ENCODE results near the gene CLEC2A. TPM values are rescaled to one million over a fixed set of nuclear protein-coding genes. Genes with fewer than 3 reads are reported as not detected.
A peak's percentile ranks its signal among the peaks of the same experiment; 100 is the strongest.
"Not testable (repeated sequence)": the region's sequence is repeated elsewhere in the genome, so short reads cannot be mapped to it uniquely, and the experiment has no call there.

CLEC2A gene
- total RNA-seq, 2 experiments from 2014 or later: not detected

DNA sequence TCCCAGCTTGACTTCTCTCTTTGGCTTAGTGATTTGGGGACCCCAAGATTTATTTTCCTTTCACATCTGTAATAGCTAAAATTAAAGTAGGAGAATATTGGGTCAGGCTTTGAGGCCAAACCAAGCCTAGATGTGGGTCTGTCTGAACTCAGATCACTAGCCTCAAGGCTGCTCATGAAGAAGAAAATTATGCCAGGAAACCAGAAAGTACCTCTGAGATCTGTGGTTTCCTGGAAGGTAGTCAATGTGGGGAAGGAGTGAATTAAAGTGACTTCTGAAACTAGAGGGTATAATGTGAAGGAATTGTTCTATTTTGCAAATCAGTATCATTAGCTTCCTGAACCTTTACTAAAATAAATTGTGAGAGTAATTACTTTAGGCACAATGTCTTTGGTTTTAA lies 25.7 kb upstream of the CLEC2A start:
- H3K4me3 Mint-ChIP-seq: peak overlapping the region; percentile 54
- H3K4me1 Mint-ChIP-seq (ENCODE audit: low read depth): peaks cover 64% of the 10 kb centered on the region
- no peaks in the 10 kb centered on the region for H3K27me3 Mint-ChIP-seq (ENCODE audit: low read depth)
- peaks cover 27% of the 10 kb centered on the region for H3K36me3 Mint-ChIP-seq (ENCODE audit: low read depth)
- POLR2A ChIA-PET: no interaction called here
- CTCF ChIA-PET: interaction anchor here (0.7 kb wide), 1 partner anchor 9 kb away, joined by 3 read pairs; no protein-coding TSS in a partner anchor
- H3K9me3 Mint-ChIP-seq (ENCODE audit: insufficient read depth): peaks cover 4% of the 10 kb centered on the region
- peak overlapping the region; percentile 74 for H3K27ac Mint-ChIP-seq
- no peak for DNase-seq
- ATAC-seq: peak; percentile 67

DNA sequence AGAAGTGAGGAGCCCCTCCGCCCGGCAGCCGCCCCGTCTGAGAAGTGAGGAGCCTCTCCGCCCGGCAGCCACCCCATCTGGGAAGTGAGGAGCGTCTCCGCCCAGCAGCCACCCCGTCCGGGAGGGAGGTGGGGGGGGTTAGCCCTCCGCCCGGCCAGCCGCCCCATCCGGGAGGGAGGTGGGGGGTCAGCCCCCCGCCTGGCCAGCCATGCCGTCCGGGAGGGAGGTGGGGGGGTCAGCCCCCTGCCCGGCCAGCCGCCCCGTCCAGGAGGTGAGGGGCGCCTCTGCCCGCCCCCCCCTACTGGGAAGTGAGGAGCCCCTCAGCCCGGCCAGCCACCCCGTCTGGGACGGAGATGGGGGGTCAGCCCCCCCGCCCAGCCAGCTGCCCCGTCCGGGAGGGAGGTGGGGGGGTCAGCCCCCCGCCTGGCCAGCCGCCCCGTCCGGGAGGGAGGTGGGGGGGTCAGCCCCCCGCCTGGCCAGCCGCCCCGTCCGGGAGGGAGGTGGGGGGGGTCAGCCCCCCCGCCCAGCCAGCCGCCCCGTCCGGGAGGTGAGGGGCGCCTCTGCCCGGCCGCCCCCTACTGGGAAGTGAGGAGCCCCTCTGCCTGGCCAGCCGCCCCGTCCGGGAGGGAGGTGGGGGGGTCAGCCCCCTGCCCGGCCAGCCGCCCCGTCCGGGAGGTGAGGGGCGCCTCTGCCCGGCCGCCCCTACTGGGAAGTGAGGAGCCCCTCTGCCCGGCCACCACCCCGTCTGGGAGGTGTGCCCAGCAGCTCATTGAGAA lies 21.0 kb upstream of the CLEC2A start:
- CTCF ChIA-PET; H3K27ac Mint-ChIP-seq; DNase-seq; H3K9me3 Mint-ChIP-seq (ENCODE audit: insufficient read depth); POLR2A ChIA-PET; H3K4me3 Mint-ChIP-seq; ATAC-seq; H3K27me3 Mint-ChIP-seq (ENCODE audit: low read depth): not testable (repeated sequence)
- peaks cover 69% of the 10 kb centered on the region for H3K4me1 Mint-ChIP-seq (ENCODE audit: low read depth)
- H3K36me3 Mint-ChIP-seq (ENCODE audit: low read depth): peaks cover 13% of the 10 kb centered on the region

DNA sequence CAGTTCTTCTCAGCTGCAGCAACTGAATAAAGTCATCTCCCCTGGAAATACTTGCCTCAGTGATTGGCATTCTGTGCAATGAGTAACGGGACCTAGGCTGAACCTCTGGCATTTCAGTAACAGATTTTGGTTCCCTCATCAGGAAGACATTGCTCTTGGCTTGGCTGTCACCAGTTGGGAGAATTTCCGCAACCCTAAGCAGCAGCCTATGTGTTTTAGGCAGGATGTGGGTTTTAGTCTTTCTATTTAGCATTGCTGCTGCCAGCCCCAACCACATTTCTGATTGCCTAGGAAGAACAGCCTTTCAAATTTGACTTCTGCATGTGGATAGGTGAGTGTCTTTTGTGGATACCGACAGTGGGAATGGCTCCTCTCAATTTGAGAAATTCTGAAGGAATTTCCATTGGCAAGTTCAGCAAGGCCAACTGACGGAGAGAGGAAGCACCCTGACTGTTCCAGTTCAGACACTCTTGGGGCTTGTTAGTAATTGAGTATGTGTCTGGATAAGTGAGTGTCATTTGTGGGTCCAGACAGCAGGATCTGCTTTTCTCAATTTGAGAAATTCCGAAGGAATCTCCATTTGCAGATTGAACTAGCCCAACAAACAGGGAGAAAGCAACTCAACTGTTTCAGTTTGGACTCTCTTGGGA lies 19.0 kb upstream of the CLEC2A start:
- POLR2A ChIA-PET: no interaction called here
- Mint-ChIP-seq H3K4me3 (peak overlapping the region; percentile 70), H3K36me3 (ENCODE audit: low read depth) (peaks cover 7% of the 10 kb centered on the region), H3K9me3 (ENCODE audit: insufficient read depth) (no peaks in the 10 kb centered on the region), H3K27ac (peak overlapping the region; percentile 86), H3K4me1 (ENCODE audit: low read depth) (peaks cover 62% of the 10 kb centered on the region), H3K27me3 (ENCODE audit: low read depth) (no peaks in the 10 kb centered on the region)
- ATAC-seq: peak; percentile 87
- CTCF ChIA-PET: interaction anchor here (1.5 to 3.1 kb wide), 3 partner anchors 11 to 208 kb away, joined by 4 to 18 read pairs (median 16); no protein-coding TSS in a partner anchor
- peak; percentile 70 for DNase-seq

DNA sequence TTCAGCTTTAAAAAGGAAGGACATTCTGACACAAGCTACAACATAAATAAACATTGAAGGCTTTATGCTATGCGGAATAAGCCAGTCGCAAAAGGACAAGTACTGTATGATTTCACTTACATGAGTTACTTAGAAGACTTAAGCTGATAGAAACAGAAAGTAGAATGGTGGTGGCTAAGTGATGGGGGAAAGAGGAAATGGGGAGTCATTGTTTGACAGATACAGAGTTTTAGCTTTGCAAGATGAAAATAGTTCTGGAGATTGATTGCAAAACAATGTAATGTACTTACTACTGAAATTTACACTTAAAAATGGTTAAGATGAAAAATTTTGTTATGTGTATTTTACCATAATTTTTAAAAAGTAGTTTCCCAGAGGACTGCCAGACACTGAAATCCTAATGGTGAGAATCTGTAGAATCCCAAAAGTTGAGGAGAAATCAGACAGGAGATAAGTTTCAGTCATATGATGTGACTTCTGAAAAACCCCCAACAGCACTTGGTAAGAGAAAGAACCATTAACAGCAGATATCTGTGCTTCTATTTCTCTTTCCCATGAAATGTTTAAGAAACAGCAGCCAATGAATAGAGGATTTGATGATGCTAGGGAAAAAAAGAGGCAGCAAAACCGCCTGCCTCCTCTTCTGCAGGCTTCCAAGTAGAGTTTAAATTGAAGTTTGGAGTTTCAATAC lies 16.6 kb upstream of the CLEC2A start:
- H3K9me3 Mint-ChIP-seq (ENCODE audit: insufficient read depth): peaks cover 4% of the 10 kb centered on the region
- DNase-seq (peak; percentile 44), ATAC-seq (peak; percentile 81)
- ChIA-PET CTCF (interaction anchor here (0.9 to 3.1 kb wide), 10 partner anchors 9 to 205 kb away, joined by 3 to 18 read pairs (median 3); no protein-coding TSS in a partner anchor), POLR2A (no interaction called here)
- H3K4me3 Mint-ChIP-seq: peak overlapping the region; percentile 1
- peak overlapping the region; percentile 80 for H3K27ac Mint-ChIP-seq
- H3K36me3 Mint-ChIP-seq (ENCODE audit: low read depth): peaks cover 2% of the 10 kb centered on the region
- peaks cover 60% of the 10 kb centered on the region for H3K4me1 Mint-ChIP-seq (ENCODE audit: low read depth)
- no peaks in the 10 kb centered on the region for H3K27me3 Mint-ChIP-seq (ENCODE audit: low read depth)

DNA sequence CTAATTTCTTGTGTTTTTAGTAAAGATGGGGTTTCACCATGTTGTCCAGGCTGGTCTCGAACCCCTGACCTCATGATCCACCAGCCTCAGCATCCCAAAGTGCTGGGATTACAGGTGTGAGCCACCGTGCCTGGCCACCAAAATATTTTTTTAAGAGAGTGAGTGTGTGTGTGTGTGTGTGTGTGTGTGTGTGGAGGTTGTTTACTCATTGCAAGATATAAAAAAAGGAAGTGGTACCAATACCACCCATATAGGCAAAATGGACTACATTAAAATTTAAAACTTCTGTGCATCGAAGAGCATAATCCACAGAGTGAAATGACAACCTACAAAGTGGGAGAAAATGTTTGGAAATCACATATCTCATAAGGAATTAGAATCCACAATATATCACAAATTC lies 15.5 kb upstream of the CLEC2A start:
- H3K4me1 Mint-ChIP-seq (ENCODE audit: low read depth): peaks cover 66% of the 10 kb centered on the region
- POLR2A ChIA-PET: no interaction called here

DNA sequence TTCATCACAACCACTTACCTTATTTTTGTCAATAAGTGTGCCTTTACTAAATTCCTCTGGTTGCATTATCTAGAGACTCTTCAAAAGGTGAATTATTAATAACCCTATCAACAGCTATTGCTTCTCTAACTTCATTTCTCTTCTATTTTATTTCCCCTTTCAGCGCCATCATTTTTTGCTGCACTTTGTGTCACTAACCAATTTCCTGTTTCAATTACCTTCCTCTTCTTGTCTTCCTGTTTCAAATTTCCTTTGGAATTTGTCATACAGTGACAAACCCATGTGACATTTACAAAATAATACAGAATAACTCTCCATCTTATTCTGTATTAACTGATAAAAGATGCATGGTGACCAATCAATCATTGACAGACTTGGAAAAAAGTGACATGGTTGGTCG lies 12.2 kb upstream of the CLEC2A start:
- no peaks in the 10 kb centered on the region for H3K36me3 Mint-ChIP-seq (ENCODE audit: low read depth)
- CTCF ChIA-PET: interaction anchor here (1.2 to 1.4 kb wide), 3 partner anchors 130 to 196 kb away, joined by 3 to 7 read pairs (median 5); no protein-coding TSS in a partner anchor
- POLR2A ChIA-PET: interaction anchor here (1.0 kb wide), 1 partner anchor 130 kb away, joined by 3 read pairs; no protein-coding TSS in a partner anchor

More for the DNA sequence above, 15.5 kb upstream of the CLEC2A start:
- Mint-ChIP-seq H3K27me3 (ENCODE audit: low read depth) (no peaks in the 10 kb centered on the region), H3K36me3 (ENCODE audit: low read depth) (peaks cover 2% of the 10 kb centered on the region), H3K9me3 (ENCODE audit: insufficient read depth) (peaks cover 4% of the 10 kb centered on the region), H3K4me3 (no peak overlapping the region), H3K27ac (peak overlapping the region; percentile 31)
- DNase-seq (no peak), ATAC-seq (no peak)
- CTCF ChIA-PET: interaction anchor here (1.1 to 1.4 kb wide), 2 partner anchors 63 to 167 kb away, joined by 3 to 6 read pairs; partner anchors contain the start of gene CLEC12B

DNA sequence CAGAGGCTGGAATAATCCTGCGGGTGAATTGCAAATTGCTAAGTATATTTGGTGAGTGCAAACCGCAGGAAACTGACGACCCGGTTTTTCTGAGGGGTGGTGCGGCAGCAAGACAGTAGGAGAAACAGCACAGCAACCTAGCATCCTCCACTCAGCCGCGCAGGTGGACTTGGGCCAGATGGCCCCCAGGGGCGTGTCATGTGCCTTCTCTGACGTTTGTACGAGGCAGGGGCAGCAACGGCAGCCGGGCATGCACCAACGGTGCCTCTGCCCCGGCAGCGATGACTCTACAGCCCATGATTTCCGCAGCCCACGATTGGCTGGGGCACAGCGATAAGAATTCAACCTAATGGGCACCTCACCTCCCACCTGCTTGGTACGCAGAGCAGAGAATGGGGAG lies 11.1 kb upstream of the CLEC2A start:
- no peak for DNase-seq

More for the DNA sequence above, 12.2 kb upstream of the CLEC2A start:
- Mint-ChIP-seq H3K27ac (peak overlapping the region; percentile 56), H3K27me3 (ENCODE audit: low read depth) (peaks cover 7% of the 10 kb centered on the region), H3K4me3 (peak overlapping the region; percentile 3), H3K4me1 (ENCODE audit: low read depth) (peaks cover 46% of the 10 kb centered on the region), H3K9me3 (ENCODE audit: insufficient read depth) (peaks cover 4% of the 10 kb centered on the region)
- no peak for DNase-seq
- no peak for ATAC-seq

DNA sequence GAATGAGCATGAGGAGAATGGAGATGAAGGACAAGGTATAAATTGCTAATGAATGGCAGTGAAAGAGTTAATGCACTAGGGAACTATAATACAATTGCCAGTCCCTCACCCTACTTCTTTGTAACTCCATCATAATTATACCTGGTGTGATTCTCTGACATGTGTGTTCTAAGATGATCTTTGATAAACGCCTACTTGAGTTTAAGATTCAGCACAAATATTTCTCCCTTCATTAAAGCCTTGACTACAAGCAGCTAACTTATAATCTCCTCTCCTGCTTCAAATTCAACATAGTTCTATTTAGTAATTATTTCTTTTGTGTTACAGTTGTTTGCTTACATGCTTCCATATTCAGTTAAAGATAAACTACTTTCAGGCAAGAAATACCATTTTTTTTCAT lies 9.7 kb upstream of the CLEC2A start:
- POLR2A ChIA-PET: no interaction called here
- H3K27me3 Mint-ChIP-seq (ENCODE audit: low read depth): peaks cover 13% of the 10 kb centered on the region
- CTCF ChIA-PET: interaction anchor here (0.6 to 4.7 kb wide), 8 partner anchors 10 to 1602 kb away, joined by 3 to 59 read pairs (median 17); partner anchors contain the start of genes CLEC12B, CLEC1B and CLEC2A

More for the DNA sequence above, 11.1 kb upstream of the CLEC2A start:
- H3K4me3 Mint-ChIP-seq: peak overlapping the region; percentile 47
- peak overlapping the region; percentile 44 for H3K27ac Mint-ChIP-seq
- peaks cover 34% of the 10 kb centered on the region for H3K4me1 Mint-ChIP-seq (ENCODE audit: low read depth)
- ATAC-seq: peak; percentile 42
- peaks cover 13% of the 10 kb centered on the region for H3K27me3 Mint-ChIP-seq (ENCODE audit: low read depth)
- POLR2A ChIA-PET: interaction anchor here (1.0 kb wide), 1 partner anchor 129 kb away, joined by 3 read pairs; no protein-coding TSS in a partner anchor
- CTCF ChIA-PET: interaction anchor here (1.3 to 1.4 kb wide), 2 partner anchors 193 to 197 kb away, joined by 3 to 7 read pairs; no protein-coding TSS in a partner anchor
- H3K36me3 Mint-ChIP-seq (ENCODE audit: low read depth): no peaks in the 10 kb centered on the region
- peaks cover 4% of the 10 kb centered on the region for H3K9me3 Mint-ChIP-seq (ENCODE audit: insufficient read depth)

DNA sequence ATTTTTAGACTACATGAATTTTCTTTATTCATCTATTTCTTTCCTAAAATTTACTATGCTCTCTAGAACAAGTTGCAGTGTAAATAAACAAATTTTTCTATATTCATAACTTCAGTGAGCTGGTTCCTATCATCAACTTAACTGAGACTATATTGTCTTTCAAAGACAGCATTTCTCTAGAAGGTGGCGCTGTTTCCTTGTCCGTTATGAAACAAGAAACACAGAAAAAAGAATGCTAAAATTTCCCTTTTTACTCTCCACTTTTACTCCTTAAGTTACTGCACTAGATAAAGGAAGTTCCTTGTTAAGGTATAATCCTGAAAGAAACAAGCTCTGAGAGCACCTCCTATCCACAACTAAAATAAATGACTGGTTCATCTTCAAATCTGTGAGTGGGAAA lies 8.2 kb upstream of the CLEC2A start:
- peak; percentile 48 for DNase-seq
- no peaks in the 10 kb centered on the region for H3K36me3 Mint-ChIP-seq (ENCODE audit: low read depth)
- H3K27me3 Mint-ChIP-seq (ENCODE audit: low read depth): peaks cover 13% of the 10 kb centered on the region
- ChIA-PET POLR2A (interaction anchor here (1.1 kb wide), 1 partner anchor 127 kb away, joined by 6 read pairs; no protein-coding TSS in a partner anchor), CTCF (interaction anchor here (0.6 to 4.7 kb wide), 52 partner anchors 8 to 254 kb away, joined by 3 to 59 read pairs (median 5); partner anchors contain the start of genes CD69, CLEC12A, CLEC12B and CLEC1B)
- H3K4me1 Mint-ChIP-seq (ENCODE audit: low read depth): peaks cover 19% of the 10 kb centered on the region
- H3K9me3 Mint-ChIP-seq (ENCODE audit: insufficient read depth): peaks cover 4% of the 10 kb centered on the region
- no peak overlapping the region for H3K27ac Mint-ChIP-seq
- ATAC-seq: no peak
- no peak overlapping the region for H3K4me3 Mint-ChIP-seq

More for the DNA sequence above, 9.7 kb upstream of the CLEC2A start:
- ATAC-seq (no peak), DNase-seq (no peak)
- Mint-ChIP-seq H3K9me3 (ENCODE audit: insufficient read depth) (peaks cover 4% of the 10 kb centered on the region), H3K36me3 (ENCODE audit: low read depth) (no peaks in the 10 kb centered on the region), H3K4me1 (ENCODE audit: low read depth) (peaks cover 24% of the 10 kb centered on the region), H3K4me3 (no peak overlapping the region), H3K27ac (no peak overlapping the region)

DNA sequence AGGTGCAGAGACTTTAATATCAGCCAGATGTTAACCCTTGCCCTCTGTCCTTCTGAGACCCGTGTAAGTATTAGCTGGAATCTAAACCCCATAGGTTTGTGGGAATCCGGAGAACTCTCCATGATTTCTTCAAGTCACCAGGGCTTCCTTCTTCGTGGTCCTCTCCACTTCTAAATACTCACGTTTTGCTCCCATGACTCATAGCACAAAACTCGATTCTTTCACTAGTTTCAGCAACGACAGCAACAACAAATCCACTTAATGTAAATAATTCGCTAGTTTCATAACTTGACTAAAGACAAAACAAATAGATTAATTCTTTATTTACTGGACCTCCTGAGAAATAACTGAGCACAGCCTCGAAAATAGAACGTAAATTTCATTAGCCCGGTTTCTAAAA lies 4.4 kb upstream of the CLEC2A start:
- ChIA-PET CTCF (interaction anchor here (0.7 kb wide), 1 partner anchor 186 kb away, joined by 3 read pairs; no protein-coding TSS in a partner anchor), POLR2A (no interaction called here)
- ATAC-seq: no peak
- Mint-ChIP-seq H3K36me3 (ENCODE audit: low read depth) (no peaks in the 10 kb centered on the region), H3K4me3 (no peak overlapping the region), H3K4me1 (ENCODE audit: low read depth) (peaks cover 5% of the 10 kb centered on the region), H3K27me3 (ENCODE audit: low read depth) (peaks cover 14% of the 10 kb centered on the region), H3K9me3 (ENCODE audit: insufficient read depth) (no peaks in the 10 kb centered on the region), H3K27ac (no peak overlapping the region)
- DNase-seq: no peak

DNA sequence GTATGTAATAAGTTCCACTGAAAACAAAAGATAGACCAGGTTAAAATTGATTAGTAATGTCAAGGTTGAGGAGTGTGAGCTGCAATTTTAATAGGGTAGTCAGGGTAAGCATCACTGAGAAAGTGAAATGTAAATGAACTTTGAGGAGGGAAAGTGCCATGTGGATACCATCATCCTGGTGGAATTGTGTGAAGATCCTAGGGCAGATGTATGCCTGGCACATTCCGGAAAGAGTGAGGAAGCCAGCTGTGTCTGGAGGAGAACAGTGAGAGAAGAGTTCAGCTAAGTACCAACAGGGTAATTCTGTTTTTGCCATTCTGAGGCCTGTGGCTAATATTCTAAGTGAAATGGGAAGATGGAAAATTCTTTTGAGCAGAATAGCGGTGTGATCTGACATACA lies 2.9 kb upstream of the CLEC2A start:
- H3K9me3 Mint-ChIP-seq (ENCODE audit: insufficient read depth): no peaks in the 10 kb centered on the region
- no peak for ATAC-seq
- ChIA-PET POLR2A (no interaction called here), CTCF (interaction anchor here (2.2 kb wide), 1 partner anchor 122 kb away, joined by 8 read pairs; no protein-coding TSS in a partner anchor)
- peaks cover 11% of the 10 kb centered on the region for H3K27me3 Mint-ChIP-seq (ENCODE audit: low read depth)
- H3K4me3 Mint-ChIP-seq: no peak overlapping the region
- no peak for DNase-seq
- no peaks in the 10 kb centered on the region for H3K4me1 Mint-ChIP-seq (ENCODE audit: low read depth)
- no peaks in the 10 kb centered on the region for H3K36me3 Mint-ChIP-seq (ENCODE audit: low read depth)
- no peak overlapping the region for H3K27ac Mint-ChIP-seq
